Mesendoderm (in vitro differentiated cells): ENCODE data around the gene PLPPR1.
"Not testable (repeated sequence)": the region's sequence is repeated elsewhere in the genome, so short reads cannot be mapped to it uniquely, and the experiment has no call there.

Experiments used
- DNase-seq: peaks from one replicate; pipeline ENCODE4 v3.0.0; 2013
- H2AK5ac ChIP-seq: 2 replicates; pipeline ENCODE4 v1.6.1; 2013; ENCODE audit warnings: low read length, inconsistent platforms
- H2BK120ac ChIP-seq: 2 replicates; pipeline ENCODE4 v1.6.1; 2013; ENCODE audit warnings: low read depth, mild to moderate bottlenecking, low read length, moderate library complexity, mixed read lengths
- H2BK15ac ChIP-seq: replicated peaks from 2 replicates; pipeline ENCODE4 v1.6.1; 2013; ENCODE audit warnings: low read depth, mild to moderate bottlenecking, moderate library complexity
- H2BK5ac ChIP-seq: 2 replicates; pipeline ENCODE4 v1.6.1; 2013; ENCODE audit warnings: low read length, inconsistent platforms
- H3K18ac ChIP-seq: 2 replicates; pipeline ENCODE4 v1.6.1; 2013; ENCODE audit warnings: mild to moderate bottlenecking, low read length, mixed read lengths
- H3K23ac ChIP-seq: one replicate; pipeline ENCODE4 v1.6.1; 2013; ENCODE audit warnings: low read length
- H3K27ac ChIP-seq: 2 replicates; pipeline ENCODE4 v1.5.1; 2013; ENCODE audit warnings: low read depth, mild to moderate bottlenecking, inconsistent platforms, low read length, moderate library complexity
- H3K27me3 ChIP-seq: 2 replicates; pipeline ENCODE4 v1.6.1; 2013; ENCODE audit warnings: low read length, control low read depth, mild to moderate bottlenecking, inconsistent platforms; ENCODE audit not compliant: insufficient read depth, poor library complexity
- H3K36me3 ChIP-seq: 2 replicates; pipeline ENCODE4 v1.6.1; 2013; ENCODE audit warnings: low read length, inconsistent platforms; ENCODE audit not compliant: control insufficient read depth, insufficient read depth
- H3K4ac ChIP-seq: one replicate; pipeline ENCODE4 v1.6.1; 2013; ENCODE audit warnings: low read depth, mild to moderate bottlenecking, low read length, moderate library complexity
- H3K4me1 ChIP-seq: 2 replicates; pipeline ENCODE4 v1.6.1; 2013; ENCODE audit warnings: low read depth, low read length, inconsistent platforms; ENCODE audit not compliant: control insufficient read depth
- H3K4me2 ChIP-seq: 2 replicates; pipeline ENCODE4 v1.6.1; 2013; ENCODE audit warnings: low read length
- H3K4me3 ChIP-seq: 2 replicates; pipeline ENCODE4 v1.5.1; 2013; ENCODE audit warnings: mild to moderate bottlenecking, low read length
- H3K56ac ChIP-seq: one replicate; pipeline ENCODE4 v1.6.1; 2013; ENCODE audit warnings: low read length
- H3K79me1 ChIP-seq: 2 replicates; pipeline ENCODE4 v1.6.1; 2013; ENCODE audit warnings: low read length, inconsistent platforms
- H3K79me2 ChIP-seq: 2 replicates; pipeline ENCODE4 v1.6.1; 2013; ENCODE audit warnings: mild to moderate bottlenecking, low read length; ENCODE audit not compliant: control insufficient read depth, insufficient read depth
- H3K9ac ChIP-seq: 2 replicates; pipeline ENCODE4 v1.6.1; 2013; ENCODE audit warnings: low read length, inconsistent platforms
- H4K5ac ChIP-seq: one replicate; pipeline ENCODE4 v1.6.1; 2013; ENCODE audit warnings: low read length
- H4K8ac ChIP-seq: one replicate; pipeline ENCODE4 v1.6.1; 2013; ENCODE audit warnings: low read depth, mild to moderate bottlenecking, control low read depth, low read length, moderate library complexity
- WGBS: extraction: QIAGEN DNeasy Blood & Tissue Kit; methylation state at CpG from one replicate; pipeline ENCODE4 v1.1.7; 2013; ENCODE audit warnings: low lambda C conversion rate, missing lambda C conversion rate; ENCODE audit not compliant: insufficient coverage; ENCODE audit errors: extremely low coverage; 5-methylcytosine and 5-hydroxymethylcytosine counted together

PLPPR1 gene

DNA sequence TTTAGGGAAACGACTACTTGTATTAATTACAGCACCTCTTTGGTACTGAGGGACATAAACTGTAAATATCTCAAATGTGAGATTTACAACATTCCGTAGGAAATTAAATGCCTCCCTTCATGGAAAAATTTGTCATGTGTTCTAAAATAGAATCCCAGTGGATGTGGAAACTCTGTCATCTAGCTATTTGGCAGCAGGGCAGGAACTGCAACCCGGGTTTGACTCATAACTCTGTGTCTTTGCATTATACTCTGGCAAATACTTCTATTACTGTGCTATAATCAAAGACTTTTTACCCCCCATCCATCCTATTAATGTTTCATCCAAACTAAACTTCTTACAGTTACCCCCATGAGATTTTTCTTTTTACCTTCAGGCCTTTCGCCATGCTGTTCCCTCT is 6.6 kb downstream of the PLPPR1 start:
- Histone ChIP-seq H3K4ac (no peak overlapping the region), H4K5ac (no peak overlapping the region), H3K79me2 (no peaks in the 10 kb centered on the region), H3K4me3 (no peak overlapping the region), H2BK5ac (no peak overlapping the region), H3K4me2 (no peak overlapping the region), H3K79me1 (no peaks in the 10 kb centered on the region), H3K23ac (no peak overlapping the region), H2BK15ac (no peak overlapping the region), H3K4me1 (no peaks in the 10 kb centered on the region), H3K27me3 (peaks cover 6% of the 10 kb centered on the region), H3K36me3 (no peaks in the 10 kb centered on the region), H3K56ac (no peak overlapping the region), H3K27ac (no peak overlapping the region), H4K8ac (no peak overlapping the region), H2BK120ac (no peak overlapping the region), H3K9ac (no peak overlapping the region), H2AK5ac (no peak overlapping the region), H3K18ac (no peak overlapping the region)
- no peak for DNase-seq
- no CpG with 5 or more reads among the region's 4 CpGs for WGBS

DNA sequence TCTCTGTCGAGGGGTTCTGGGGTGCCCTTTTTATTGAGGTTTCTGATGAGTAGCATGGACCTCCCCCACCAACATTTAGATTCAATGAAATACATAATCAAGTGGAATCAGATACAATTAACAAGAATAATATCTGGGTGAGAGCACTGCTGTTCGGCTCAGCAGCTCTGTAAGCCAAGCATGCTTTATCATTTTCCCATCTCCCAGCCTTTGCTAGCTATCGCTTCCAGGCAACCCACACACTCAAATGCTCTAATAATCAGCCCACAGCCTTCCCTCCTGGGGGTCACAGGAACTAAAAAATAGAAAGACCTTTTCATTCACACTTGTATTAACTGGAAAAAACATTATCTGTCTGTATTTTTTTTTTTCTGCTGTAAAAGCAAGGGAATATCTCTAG is 8.9 kb downstream of the PLPPR1 start:
- H3K4me1 ChIP-seq, result no peaks in the 10 kb centered on the region
- no peaks in the 10 kb centered on the region for H3K36me3 ChIP-seq
- H3K56ac ChIP-seq, result no peak overlapping the region
- no peak overlapping the region for H3K4ac ChIP-seq
- H3K18ac ChIP-seq, result no peak overlapping the region
- no peak overlapping the region for H4K5ac ChIP-seq
- H3K27ac ChIP-seq, result no peak overlapping the region
- no peak overlapping the region for H2BK5ac ChIP-seq
- no peaks in the 10 kb centered on the region for H3K27me3 ChIP-seq
- H4K8ac ChIP-seq, result no peak overlapping the region
- no peak overlapping the region for H3K4me2 ChIP-seq
- no peak overlapping the region for H3K23ac ChIP-seq
- H2BK120ac ChIP-seq, result no peak overlapping the region
- H3K79me2 ChIP-seq, result no peaks in the 10 kb centered on the region
- H2BK15ac ChIP-seq, result no peak overlapping the region
- no peaks in the 10 kb centered on the region for H3K79me1 ChIP-seq
- H3K4me3 ChIP-seq, result no peak overlapping the region
- H3K9ac ChIP-seq, result no peak overlapping the region
- no peak for DNase-seq
- no CpG with 5 or more reads among the region's 3 CpGs for WGBS
- no peak overlapping the region for H2AK5ac ChIP-seq

GRCh38 chr9:101038488-101038887 is 10.0 kb downstream of the PLPPR1 start:
- Histone ChIP-seq H3K9ac (no peak overlapping the region), H3K18ac (no peak overlapping the region), H3K79me2 (no peaks in the 10 kb centered on the region), H3K4ac (no peak overlapping the region), H3K79me1 (no peaks in the 10 kb centered on the region), H4K5ac (no peak overlapping the region), H3K56ac (no peak overlapping the region), H3K23ac (no peak overlapping the region), H2AK5ac (no peak overlapping the region), H2BK120ac (no peak overlapping the region), H3K4me2 (no peak overlapping the region), H3K36me3 (no peaks in the 10 kb centered on the region), H3K4me1 (no peaks in the 10 kb centered on the region), H3K27ac (no peak overlapping the region), H3K27me3 (no peaks in the 10 kb centered on the region), H2BK15ac (no peak overlapping the region), H3K4me3 (no peak overlapping the region), H4K8ac (no peak overlapping the region), H2BK5ac (no peak overlapping the region)
- no peak for DNase-seq
- WGBS, result no CpG with 5 or more reads among the region's 4 CpGs

DNA sequence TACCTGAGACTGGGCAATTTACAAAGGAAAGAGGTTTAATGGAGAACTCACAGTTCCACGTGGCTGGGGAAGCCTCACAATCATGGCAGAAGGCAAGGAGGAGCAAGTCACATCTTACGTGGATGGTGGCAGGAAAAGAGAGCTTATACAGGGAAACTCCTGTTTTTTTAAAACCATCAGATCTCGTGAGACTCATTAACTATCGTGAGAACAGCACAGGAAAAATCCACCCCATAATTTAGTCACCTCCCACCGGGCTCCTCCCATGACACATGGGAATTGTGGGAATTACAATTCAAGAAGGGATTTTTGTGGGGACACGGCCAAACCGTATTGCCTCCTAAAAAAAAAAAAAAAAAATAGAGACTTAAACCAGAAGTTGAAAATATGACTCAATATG is 11.1 kb downstream of the PLPPR1 start:
- not testable (repeated sequence) for H3K27ac ChIP-seq, H2BK15ac ChIP-seq, H3K23ac ChIP-seq, H3K18ac ChIP-seq, H3K79me2 ChIP-seq, H2AK5ac ChIP-seq, H3K4me1 ChIP-seq, DNase-seq, H3K56ac ChIP-seq, H3K4ac ChIP-seq, H4K8ac ChIP-seq, H3K36me3 ChIP-seq, H3K79me1 ChIP-seq, H2BK5ac ChIP-seq, H3K4me3 ChIP-seq, H4K5ac ChIP-seq, H3K4me2 ChIP-seq, H2BK120ac ChIP-seq, H3K9ac ChIP-seq, H3K27me3 ChIP-seq
- WGBS, result no CpG with 5 or more reads among the region's 7 CpGs

DNA sequence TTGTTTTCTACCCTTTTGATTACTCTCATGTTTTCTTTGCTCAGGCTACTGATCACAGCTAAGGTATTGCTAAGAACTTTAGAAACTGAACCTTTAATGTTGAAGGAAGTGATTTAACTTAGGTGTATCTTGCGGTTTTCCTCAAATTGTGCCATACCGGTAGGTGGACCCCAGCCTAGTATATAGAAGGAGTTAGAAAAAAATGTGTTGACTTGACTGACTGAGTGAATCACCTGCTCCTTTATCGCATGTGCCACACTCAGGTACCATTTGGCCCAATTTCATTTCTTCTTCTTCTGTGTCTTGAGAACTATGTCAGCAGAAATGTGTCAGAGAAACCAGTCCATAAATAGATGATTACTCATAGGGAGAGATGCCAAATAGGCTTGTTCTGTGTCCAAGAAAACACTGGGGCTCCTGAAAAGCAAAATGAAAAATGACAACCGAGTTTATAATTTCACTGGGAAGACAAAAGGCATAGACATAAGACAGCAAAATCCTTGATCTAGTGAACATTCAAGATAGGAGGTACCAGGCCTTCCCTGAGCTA is 19.4 kb downstream of the PLPPR1 start:
- H2BK5ac ChIP-seq, result no peak overlapping the region
- no peak for DNase-seq
- no peak overlapping the region for H2BK120ac ChIP-seq
- H3K4me3 ChIP-seq, result no peak overlapping the region
- H3K18ac ChIP-seq, result no peak overlapping the region
- no peak overlapping the region for H3K4ac ChIP-seq
- H2BK15ac ChIP-seq, result no peak overlapping the region
- no peak overlapping the region for H3K9ac ChIP-seq
- H3K27me3 ChIP-seq, result no peaks in the 10 kb centered on the region
- H4K5ac ChIP-seq, result no peak overlapping the region
- no peaks in the 10 kb centered on the region for H3K4me1 ChIP-seq
- no peak overlapping the region for H2AK5ac ChIP-seq
- H3K4me2 ChIP-seq, result no peak overlapping the region
- H3K36me3 ChIP-seq, result no peaks in the 10 kb centered on the region
- H3K27ac ChIP-seq, result no peak overlapping the region
- no peaks in the 10 kb centered on the region for H3K79me1 ChIP-seq
- no peaks in the 10 kb centered on the region for H3K79me2 ChIP-seq
- WGBS, result no CpG with 5 or more reads among the region's 4 CpGs
- H3K23ac ChIP-seq, result no peak overlapping the region
- H4K8ac ChIP-seq, result no peak overlapping the region
- no peak overlapping the region for H3K56ac ChIP-seq

DNA sequence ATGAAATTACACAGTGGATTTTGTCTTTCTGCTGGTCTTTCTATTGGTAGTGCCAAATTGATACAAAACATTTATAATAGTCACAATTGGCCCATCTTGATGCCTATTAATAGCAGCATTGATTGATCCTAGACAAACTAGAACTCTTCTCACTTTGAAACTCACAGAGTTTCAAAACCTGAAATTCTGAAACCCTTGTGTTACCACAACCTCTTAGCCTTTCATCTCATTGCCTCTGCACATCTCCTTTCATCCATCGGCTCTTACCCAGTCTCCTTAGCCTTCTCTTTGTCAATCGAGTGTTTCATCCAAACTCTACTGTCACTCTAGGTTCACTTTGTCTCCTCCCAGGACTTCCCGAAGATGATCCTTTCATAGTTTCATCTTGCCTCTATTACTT is 22.1 kb downstream of the PLPPR1 start:
- H3K4me1 ChIP-seq, result no peaks in the 10 kb centered on the region
- no peaks in the 10 kb centered on the region for H3K79me1 ChIP-seq
- no peak overlapping the region for H3K23ac ChIP-seq
- no peak overlapping the region for H2BK120ac ChIP-seq
- H3K4me3 ChIP-seq, result no peak overlapping the region
- H3K9ac ChIP-seq, result no peak overlapping the region
- H2BK15ac ChIP-seq, result no peak overlapping the region
- H4K5ac ChIP-seq, result no peak overlapping the region
- H3K79me2 ChIP-seq, result no peaks in the 10 kb centered on the region
- no peak overlapping the region for H3K4me2 ChIP-seq
- H2AK5ac ChIP-seq, result no peak overlapping the region
- no peaks in the 10 kb centered on the region for H3K36me3 ChIP-seq
- WGBS, result no CpG with 5 or more reads among the region's 3 CpGs
- no peak overlapping the region for H3K18ac ChIP-seq
- no peak overlapping the region for H3K4ac ChIP-seq
- DNase-seq, result no peak
- no peak overlapping the region for H4K8ac ChIP-seq
- no peak overlapping the region for H2BK5ac ChIP-seq
- no peak overlapping the region for H3K56ac ChIP-seq
- H3K27me3 ChIP-seq, result no peaks in the 10 kb centered on the region
- no peak overlapping the region for H3K27ac ChIP-seq
